SKM-1 (cell line): ENCODE measurements around the gene PROZ.
"Not testable (repeated sequence)": the region's sequence is repeated elsewhere in the genome, so short reads cannot be mapped to it uniquely, and the experiment has no call there.

ENCODE experiments used
- DNase-seq: peaks from one replicate; lab custom pipeline; 2025; ENCODE audit not compliant: unreplicated experiment; lab: John Stamatoyannopoulos, UW

The PROZ gene

GRCh38 chr13:113157929-113158747 lies at the start of gene PROZ:
Gene PROZ (plus strand): TSS chr13:113158648. CDS start chr13:113158661, 13 bp downstream.
- DNase-seq = no peak

GRCh38 chr13:113109151-113110047 lies 49.0 kb upstream of the PROZ start:
- DNase-seq = no peak

- no peak for DNase-seq
Measured at GRCh38 chr13:113110048-113110851, 48.2 kb upstream of the PROZ start.

- DNase-seq = no peak
Measured at GRCh38 chr13:113110852-113111315, 47.6 kb upstream of the PROZ start.

- DNase-seq = not testable (repeated sequence)
Measured at GRCh38 chr13:113111821-113112220, 46.6 kb upstream of the PROZ start.

- not testable (repeated sequence) for DNase-seq
Measured at GRCh38 chr13:113112475-113112874, 46.0 kb upstream of the PROZ start.

- no peak for DNase-seq
Measured at GRCh38 chr13:113112893-113113845, 45.3 kb upstream of the PROZ start.

- no peak for DNase-seq
Measured at GRCh38 chr13:113113846-113114271, 44.6 kb upstream of the PROZ start.

GRCh38 chr13:113114511-113115362 lies 43.7 kb upstream of the PROZ start:
- no peak for DNase-seq

- no peak for DNase-seq
Measured at GRCh38 chr13:113115363-113116205, 42.9 kb upstream of the PROZ start.

GRCh38 chr13:113116206-113116800 lies 42.1 kb upstream of the PROZ start:
- no peak for DNase-seq

- DNase-seq = no peak
Measured at GRCh38 chr13:113116871-113117271, 41.6 kb upstream of the PROZ start.

GRCh38 chr13:113117335-113117872 lies 41.0 kb upstream of the PROZ start:
- DNase-seq = no peak

GRCh38 chr13:113117911-113118260 lies 40.6 kb upstream of the PROZ start:
- no peak for DNase-seq

GRCh38 chr13:113118261-113119021 lies 40.0 kb upstream of the PROZ start:
- no peak for DNase-seq

GRCh38 chr13:113119166-113119821 lies 39.2 kb upstream of the PROZ start:
- no peak for DNase-seq
